Cardiac muscle cell (in vitro differentiated cells and primary cell): ENCODE data around the gene BGN. TPM values are rescaled to one million over a fixed set of nuclear protein-coding genes. Genes with fewer than 3 reads are reported as not detected.

ENCODE experiments used
- DNase-seq, 2 donors: peaks; one replicate each; pipeline versions ENCODE4 v3.0.0 to v3.0.0-alpha.2; 2010 to 2017; ENCODE audit warnings: low read depth in 1 of 2, low spot score in 1 of 2
- H3K27ac ChIP-seq: fragments of 200-600 bp; sonication (generic); 2 replicates; pipeline ENCODE4 v1.5.1; 2016
- H3K27me3 ChIP-seq: fragments of 200-600 bp; sonication (generic); 2 replicates; pipeline ENCODE4 v1.6.0; 2016; ENCODE audit warnings: control low read depth
- H3K36me3 ChIP-seq: fragments of 200-600 bp; sonication (generic); 2 replicates; pipeline ENCODE4 v1.5.1; 2016; ENCODE audit warnings: control low read depth
- H3K4me1 ChIP-seq: fragments of 200-600 bp; sonication (generic); 2 replicates; pipeline ENCODE4 v1.8.1; 2017; ENCODE audit warnings: low read depth, mild to moderate bottlenecking, mixed run types
- H3K4me3 ChIP-seq: fragments of 200-600 bp; sonication (generic); 2 replicates; pipeline ENCODE4 v1.5.1; 2016; ENCODE audit warnings: mild to moderate bottlenecking
- H3K9me3 ChIP-seq: fragments of 200-600 bp; sonication (generic); 2 replicates; pipeline ENCODE4 v1.5.1; 2017; ENCODE audit warnings: low read depth, mild to moderate bottlenecking, control low read depth
- polyA plus RNA-seq: library from polyadenylated mRNA; unstranded; fragments of >200 nt; fragmentation: Nextera tagmentation; extraction: Ambion mirVana; gene quantifications from 2 replicates; pipeline ENCODE4 v1.2.1, GENCODE V29; 2016
- total RNA-seq: library from RNA; depleted of rRNA; stranded (reverse); fragments of >200 nt; gene quantifications from 2 replicates; pipeline ENCODE4 v1.2.3, GENCODE V29; 2016
- TF ChIP-seq, protein P1 (sequence below): IDR thresholded peaks from 2 replicates; pipeline ENCODE4 v1.5.1; 2012; ENCODE audit warnings: low read depth, mild to moderate bottlenecking, low read length

The BGN gene
- total and polyA plus RNA-seq, 2 experiments from 2014 or later, result 0.54 to 1.0 TPM

DNA sequence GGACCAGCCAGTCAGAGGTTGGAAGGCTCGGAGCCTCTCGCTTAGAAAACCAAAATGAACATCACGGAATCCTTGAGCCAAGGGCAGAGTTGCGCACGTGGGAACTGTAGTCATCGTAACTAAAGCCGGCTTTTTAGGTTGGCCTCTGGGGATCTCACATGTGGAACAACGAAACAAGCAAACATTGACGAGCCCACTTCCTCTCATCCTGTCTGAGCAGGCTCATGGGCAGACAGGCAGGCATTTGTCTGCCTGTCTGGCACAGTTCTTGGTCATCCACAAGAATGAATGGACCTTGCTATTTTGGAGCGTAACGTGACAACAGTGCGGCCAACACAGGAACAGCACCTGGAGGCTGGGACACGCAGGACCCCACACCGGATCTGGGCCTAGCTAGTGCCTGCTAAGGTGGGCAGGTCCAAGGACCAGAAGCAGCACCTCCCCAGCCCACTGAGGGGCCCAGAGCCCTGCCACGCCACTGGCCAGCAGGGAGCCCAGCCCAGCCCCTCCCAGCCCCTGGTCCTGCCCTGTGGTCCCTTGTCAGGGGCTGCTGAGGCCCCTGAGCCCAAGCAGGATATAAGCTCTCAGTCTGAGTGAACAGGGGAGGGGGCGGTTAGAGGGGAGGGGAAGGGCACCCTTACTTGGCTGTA, 39.8 kb upstream of the BGN start:
- H3K4me1 ChIP-seq, result peaks cover 6% of the 10 kb centered on the region
- H3K9me3 ChIP-seq, result no peaks in the 10 kb centered on the region
- H3K27me3 ChIP-seq, result no peaks in the 10 kb centered on the region
- H3K4me3 ChIP-seq, result no peak overlapping the region
- TF ChIP-seq, protein P1, sequence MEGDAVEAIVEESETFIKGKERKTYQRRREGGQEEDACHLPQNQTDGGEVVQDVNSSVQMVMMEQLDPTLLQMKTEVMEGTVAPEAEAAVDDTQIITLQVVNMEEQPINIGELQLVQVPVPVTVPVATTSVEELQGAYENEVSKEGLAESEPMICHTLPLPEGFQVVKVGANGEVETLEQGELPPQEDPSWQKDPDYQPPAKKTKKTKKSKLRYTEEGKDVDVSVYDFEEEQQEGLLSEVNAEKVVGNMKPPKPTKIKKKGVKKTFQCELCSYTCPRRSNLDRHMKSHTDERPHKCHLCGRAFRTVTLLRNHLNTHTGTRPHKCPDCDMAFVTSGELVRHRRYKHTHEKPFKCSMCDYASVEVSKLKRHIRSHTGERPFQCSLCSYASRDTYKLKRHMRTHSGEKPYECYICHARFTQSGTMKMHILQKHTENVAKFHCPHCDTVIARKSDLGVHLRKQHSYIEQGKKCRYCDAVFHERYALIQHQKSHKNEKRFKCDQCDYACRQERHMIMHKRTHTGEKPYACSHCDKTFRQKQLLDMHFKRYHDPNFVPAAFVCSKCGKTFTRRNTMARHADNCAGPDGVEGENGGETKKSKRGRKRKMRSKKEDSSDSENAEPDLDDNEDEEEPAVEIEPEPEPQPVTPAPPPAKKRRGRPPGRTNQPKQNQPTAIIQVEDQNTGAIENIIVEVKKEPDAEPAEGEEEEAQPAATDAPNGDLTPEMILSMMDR, result no peak
- no peak for DNase-seq
- H3K36me3 ChIP-seq, result no peaks in the 10 kb centered on the region
- H3K27ac ChIP-seq, result no peak overlapping the region

DNA sequence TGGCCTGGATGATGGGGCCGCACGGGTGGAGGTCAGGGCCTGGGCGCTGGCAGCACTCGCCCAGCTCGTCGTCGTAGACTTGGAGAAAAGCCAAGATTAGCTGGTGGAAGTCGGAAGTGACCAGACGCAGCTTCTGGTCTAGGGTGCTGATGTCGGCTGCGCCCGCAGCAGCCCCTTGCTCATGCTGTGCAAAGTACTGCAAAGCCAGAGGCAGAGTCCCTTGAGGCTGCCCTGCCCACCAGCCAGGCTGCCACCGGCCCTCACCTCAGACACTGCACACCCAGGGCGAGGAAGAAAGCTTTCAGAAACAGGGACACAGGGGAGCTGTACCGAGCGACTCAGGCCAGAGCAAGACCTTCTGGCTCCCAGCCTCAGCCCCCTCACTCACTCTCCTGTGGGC, 39.2 kb upstream of the BGN start:
- no peaks in the 10 kb centered on the region for H3K9me3 ChIP-seq
- no peaks in the 10 kb centered on the region for H3K27me3 ChIP-seq
- H3K4me1 ChIP-seq, result peaks cover 6% of the 10 kb centered on the region
- no peak overlapping the region for H3K27ac ChIP-seq
- H3K4me3 ChIP-seq, result no peak overlapping the region
- no peaks in the 10 kb centered on the region for H3K36me3 ChIP-seq
- TF ChIP-seq, protein P1, result no peak
- DNase-seq, result no peak

DNA sequence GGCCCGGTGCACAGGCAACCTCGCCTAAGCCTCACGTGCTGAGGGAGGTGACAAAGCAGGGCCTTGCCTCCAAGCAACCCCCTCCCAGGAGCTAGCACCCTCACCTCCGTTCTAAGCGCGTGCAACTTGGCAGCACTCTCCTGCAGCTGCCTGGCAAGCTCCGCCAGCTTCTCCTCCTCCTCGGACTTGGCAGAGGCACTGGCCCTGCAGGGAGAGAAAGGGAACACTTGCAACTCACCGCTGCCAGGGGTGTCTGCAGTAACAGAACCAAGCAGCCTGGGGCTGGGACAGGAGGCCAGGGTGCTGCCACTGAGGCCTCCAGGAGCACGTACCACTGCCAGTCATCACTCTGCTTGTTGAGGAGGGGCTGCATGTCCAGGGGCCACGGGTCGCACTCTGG, 38.6 kb upstream of the BGN start:
- DNase-seq, result no peak
- Histone ChIP-seq H3K27ac (no peak overlapping the region), H3K27me3 (no peaks in the 10 kb centered on the region), H3K4me1 (peaks cover 6% of the 10 kb centered on the region), H3K9me3 (no peaks in the 10 kb centered on the region), H3K4me3 (no peak overlapping the region), H3K36me3 (no peaks in the 10 kb centered on the region)
- TF ChIP-seq, protein P1, result no peak

DNA sequence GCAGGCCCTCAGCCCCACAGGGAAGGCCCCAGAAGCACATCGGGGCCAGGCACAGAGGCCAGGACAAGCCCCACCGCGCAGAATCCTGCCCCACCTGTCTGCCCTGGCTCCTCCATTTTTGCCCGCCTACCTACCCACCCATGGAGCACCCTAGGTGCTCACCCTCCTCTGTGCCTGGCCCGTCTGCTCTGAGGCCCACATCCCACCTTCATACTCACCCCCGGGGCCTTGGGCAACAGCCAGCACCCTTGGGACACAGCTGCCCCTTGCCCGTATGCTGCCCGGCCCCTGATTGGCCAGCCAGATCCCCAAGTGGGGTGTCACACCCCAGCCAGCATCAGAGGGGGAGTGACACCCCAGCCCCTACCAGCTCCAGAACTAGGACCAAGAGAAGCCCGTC, 38.1 kb upstream of the BGN start:
- Histone ChIP-seq H3K36me3 (no peaks in the 10 kb centered on the region), H3K4me1 (peaks cover 2% of the 10 kb centered on the region), H3K4me3 (no peak overlapping the region), H3K27me3 (no peaks in the 10 kb centered on the region), H3K27ac (no peak overlapping the region), H3K9me3 (no peaks in the 10 kb centered on the region)
- DNase-seq, result no peak
- TF ChIP-seq, protein P1, result no peak

DNA sequence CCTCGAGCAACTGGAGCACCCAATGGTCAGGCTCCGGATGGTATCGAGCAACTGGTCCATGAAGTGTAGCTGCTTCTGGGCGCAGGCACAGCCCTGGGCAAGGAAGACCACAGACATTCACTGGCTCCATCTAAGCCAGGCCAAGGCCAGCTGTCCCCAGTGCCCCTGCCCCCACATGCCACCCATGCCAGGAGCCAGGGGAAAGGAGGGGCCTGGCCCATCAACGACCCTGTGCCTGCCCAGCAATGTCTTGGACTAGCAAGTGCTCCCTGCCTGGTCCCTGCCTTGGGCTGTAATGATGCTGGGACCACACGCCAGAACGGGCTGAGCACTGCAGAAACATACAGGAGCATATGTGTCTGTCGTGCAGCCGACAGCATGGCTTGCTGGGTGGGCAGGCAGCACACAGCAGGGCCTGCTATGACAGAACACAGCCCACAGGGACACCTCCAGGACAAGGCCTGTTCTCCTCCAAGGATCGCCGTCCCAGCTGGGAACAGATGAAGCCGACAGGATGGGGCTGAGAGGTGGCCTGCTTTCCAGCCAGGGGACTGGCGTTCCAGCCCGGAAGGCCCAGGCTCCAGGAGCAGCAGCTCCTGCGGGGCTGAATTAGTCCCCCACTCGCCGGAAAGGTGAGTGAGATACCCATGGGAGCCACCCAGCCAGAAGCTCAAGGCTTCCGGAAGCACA, 37.5 kb upstream of the BGN start:
- TF ChIP-seq, protein P1, result no peak
- Histone ChIP-seq H3K27ac (no peak overlapping the region), H3K9me3 (no peaks in the 10 kb centered on the region), H3K4me3 (no peak overlapping the region), H3K27me3 (no peaks in the 10 kb centered on the region), H3K36me3 (no peaks in the 10 kb centered on the region), H3K4me1 (no peaks in the 10 kb centered on the region)
- no peak for DNase-seq
